HG02885 (cell line): ENCODE results near the gene PKN3.
A peak's percentile ranks its signal among the peaks of the same experiment; 100 is the strongest.

ENCODE experiments used
- ATAC-seq: cut with Tn5 transposase; IDR thresholded peaks from one replicate; pipeline ENCODE4 v1.9.1; 2021; ENCODE audit warnings: mild to moderate bottlenecking; ENCODE audit not compliant: unreplicated experiment, poor library complexity

The PKN3 gene

DNA sequence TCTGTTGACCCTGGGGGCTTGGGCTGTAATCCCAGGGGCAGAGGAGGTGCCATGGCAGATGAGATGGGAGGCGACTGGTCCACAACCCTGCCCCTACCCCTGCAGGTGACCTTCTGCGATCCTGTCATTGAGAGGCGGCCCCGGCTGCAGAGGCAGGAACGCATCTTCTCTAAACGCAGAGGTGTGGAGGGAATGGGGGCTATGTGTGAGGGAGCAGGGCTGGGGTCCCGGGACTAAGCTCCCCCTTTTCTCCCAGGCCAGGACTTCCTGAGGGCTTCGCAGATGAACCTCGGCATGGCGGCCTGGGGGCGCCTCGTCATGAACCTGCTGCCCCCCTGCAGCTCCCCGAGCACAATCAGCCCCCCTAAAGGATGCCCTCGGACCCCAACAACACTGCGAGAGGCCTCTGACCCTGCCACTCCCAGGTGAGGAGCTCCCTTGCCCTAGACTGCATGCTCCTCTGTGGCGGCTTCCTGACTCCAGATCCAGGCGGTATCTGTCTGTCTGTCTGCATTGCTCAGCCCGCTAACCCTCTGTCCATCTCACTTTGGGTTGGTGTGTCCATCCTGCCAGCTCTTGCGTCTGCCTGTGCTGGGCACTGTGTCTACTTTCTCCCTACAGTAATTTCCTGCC, 11.8 kb downstream of the PKN3 start:
- ATAC-seq = no peak

DNA sequence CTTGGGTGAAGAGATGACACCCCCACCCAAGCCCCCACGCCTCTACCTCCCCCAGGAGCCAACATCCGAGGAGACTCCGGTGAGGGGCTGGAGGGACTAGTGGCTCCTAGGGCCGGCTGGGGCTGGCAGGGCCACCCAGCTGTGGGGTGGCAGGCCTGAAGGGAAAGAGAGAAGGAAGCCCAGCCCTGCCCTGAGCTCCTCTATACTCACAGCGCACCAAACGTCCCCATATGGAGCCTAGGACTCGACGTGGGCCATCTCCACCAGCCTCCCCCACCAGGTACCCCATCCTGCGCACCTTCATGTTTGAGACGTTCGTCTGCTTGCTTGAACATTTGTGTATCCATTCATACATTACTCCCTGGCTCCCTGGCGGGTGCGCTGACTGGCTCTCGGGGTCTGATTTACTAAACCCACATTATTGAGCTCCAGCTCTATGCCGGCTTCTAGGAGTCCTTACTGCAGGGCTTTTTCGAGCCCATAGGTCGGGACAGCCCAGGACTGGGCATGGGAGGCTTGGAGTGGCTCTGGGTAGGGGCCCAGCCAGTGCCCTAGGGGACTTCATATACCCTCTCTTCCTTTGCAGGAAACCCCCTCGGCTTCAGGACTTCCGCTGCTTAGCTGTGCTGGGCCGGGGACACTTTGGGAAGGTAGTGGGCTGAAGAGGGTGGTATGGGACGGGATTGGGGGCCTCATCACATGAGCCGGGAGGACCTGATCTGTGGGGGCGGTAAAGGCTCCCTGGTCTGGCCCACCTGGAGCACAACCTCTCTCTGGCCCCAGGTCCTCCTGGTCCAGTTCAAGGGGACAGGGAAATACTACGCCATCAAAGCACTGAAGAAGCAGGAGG, 12.5 kb downstream of the PKN3 start:
- ATAC-seq = no peak

DNA sequence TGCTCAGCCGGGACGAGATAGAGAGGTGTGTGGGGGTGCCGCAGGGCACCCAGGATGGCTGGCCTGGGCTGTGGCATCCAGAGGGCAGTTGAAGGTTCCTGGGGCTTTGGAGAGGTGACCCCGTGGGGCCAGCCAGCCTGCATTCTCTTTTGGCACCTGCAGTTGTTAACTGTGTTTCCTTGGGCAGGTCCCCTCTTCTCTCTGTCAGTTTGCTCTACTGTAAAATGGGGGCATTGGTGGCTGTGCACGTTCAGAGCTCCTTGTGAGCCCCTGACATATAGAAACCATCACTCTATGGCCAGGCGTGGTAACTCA, 13.1 kb downstream of the PKN3 start:
- no peak for ATAC-seq

DNA sequence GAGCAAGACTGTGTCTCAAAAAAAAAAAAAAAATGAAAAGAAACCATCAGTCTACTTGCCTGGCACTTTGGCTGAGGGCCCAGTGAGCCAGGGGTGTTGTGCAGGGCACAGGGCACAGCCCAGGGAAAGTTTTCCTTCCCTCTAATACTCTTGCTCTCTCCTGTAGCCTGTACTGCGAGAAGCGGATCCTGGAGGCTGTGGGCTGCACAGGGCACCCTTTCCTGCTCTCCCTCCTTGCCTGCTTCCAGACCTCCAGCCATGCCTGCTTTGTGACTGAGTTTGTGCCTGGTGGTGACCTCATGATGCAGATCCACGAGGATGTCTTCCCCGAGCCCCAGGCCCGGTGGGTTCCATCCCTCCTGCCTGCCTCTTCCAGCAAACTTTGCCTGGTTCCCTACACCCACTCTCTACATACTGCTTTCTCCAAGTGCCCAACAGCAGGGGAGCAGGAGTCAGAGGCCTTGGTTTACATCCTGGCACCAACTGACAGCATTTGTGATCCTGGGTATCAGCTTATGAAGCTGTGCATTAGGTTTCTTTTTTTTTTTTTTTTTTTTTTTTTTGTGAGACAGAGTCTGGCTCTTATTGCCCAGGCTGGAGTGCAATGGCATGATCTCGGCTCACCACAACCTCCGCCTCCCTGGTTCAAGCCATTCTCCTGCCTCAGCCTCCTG, 14.4 kb downstream of the PKN3 start:
- ATAC-seq = no peak

DNA sequence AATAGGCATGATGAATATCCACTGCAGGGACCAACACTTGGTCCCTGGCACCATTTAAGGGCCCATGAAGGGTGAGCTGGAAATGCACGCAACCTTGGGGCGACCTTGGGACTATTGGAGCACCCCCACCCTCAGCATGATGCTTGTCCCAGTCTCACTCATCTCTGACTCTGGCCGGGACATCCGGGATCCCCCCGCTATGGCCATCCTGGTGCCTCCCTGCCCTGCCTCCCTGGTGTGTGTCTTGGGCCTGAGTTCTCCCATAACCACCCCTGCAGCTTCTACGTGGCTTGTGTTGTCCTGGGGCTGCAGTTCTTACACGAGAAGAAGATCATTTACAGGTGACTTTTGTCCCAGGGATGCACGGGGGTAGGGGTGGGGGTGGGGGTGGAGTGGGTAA, 15.7 kb downstream of the PKN3 start:
- ATAC-seq = no peak

DNA sequence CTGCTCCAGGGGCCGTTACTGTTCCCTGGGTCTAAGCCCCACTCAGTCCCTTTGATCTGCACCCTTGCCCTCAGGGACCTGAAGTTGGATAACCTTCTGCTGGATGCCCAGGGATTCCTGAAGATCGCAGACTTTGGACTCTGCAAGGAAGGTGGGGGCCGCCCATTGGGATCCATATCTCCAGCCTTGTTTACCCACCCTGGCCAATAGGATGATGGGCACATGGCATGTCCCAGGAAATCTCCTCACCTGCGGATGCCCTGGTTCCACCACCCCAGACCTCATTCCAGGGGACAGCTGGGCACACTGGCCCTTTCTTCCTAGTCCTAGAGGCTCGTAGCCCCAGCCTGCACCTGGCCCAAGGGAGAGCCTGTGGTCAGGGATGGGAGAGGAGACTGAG, 16.2 kb downstream of the PKN3 start:
- no peak for ATAC-seq

DNA sequence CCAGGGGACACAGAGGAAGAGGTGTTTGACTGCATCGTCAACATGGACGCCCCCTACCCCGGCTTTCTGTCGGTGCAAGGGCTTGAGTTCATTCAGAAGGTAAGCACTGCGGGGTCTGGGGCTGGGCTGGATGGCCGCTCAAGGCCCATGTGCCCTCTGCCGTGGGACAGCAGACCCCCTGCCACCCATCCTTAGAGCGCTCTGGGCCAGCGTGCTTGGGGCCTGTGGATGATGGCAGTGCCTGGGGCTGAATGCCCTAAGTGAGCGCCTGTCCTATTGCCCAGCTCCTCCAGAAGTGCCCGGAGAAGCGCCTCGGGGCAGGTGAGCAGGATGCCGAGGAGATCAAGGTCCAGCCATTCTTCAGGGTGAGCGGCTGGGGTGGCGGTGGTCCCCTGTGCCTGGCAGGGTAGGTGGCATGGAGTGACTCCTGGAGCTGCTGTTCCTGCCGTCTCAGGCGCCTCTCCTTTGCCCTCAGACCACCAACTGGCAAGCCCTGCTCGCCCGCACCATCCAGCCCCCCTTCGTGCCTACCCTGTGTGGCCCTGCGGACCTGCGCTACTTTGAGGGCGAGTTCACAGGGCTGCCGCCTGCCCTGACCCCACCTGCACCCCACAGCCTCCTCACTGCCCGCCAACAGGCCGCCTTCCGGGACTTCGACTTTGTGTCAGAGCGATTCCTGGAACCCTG, 17.8 kb downstream of the PKN3 start:
- no peak for ATAC-seq

DNA sequence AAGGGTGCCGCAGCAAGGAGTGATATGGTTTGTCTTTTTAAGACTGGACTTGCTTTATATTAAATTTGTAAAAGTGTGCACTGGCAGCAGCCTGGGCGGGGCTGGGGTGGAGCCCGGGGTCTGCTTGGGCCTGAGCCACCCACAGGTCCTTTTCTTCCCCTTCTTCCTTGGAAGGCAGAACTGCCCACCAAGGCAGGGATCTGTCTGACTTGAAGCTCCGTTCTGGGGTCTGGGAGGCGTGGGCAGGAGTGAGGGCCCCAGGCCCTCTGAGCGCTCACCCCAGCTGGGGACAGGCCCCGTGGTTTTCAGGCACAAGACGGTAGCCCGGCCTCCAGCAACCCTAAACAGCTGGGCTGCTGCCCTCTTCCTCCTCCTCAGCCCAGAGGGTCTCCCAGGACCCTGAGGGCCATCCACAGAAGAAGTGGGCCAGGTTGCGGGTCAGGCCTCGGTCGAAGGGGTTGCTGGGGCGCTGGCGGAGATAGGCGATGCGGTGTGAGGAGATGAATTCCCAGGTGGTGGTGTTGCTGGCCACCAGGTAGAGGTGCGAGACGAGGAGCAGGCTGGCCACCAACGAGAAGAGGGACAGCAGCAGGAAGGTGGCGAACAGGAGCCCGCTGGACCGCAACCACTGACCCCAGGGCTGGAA, 18.7 kb downstream of the PKN3 start:
- no peak for ATAC-seq

DNA sequence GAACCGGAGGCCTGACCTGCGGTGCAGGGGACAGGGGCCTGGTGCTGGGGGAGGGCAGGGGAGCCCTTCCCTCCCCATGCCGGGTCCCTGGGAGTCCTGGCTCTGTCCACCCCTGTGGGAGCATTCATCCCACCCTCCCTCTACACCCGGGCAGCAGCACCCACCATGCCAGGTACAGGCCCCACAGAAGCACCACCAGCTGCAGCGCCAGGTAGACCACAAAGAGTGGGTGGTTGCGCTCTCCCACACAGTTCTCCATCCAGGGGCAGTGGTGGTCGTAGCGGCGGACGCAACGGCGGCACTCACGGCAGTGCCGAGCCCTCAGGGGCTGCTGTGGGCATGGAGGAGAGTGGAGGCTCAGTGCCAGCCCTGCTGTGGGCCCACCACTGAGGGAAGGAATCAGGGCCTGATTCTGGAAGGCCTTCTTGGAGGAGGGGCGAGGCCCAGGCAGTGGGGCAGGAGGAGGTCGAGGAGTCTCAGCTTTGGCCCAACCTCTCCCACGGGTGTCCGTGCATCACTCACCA, 19.2 kb downstream of the PKN3 start:
- no peak for ATAC-seq

DNA sequence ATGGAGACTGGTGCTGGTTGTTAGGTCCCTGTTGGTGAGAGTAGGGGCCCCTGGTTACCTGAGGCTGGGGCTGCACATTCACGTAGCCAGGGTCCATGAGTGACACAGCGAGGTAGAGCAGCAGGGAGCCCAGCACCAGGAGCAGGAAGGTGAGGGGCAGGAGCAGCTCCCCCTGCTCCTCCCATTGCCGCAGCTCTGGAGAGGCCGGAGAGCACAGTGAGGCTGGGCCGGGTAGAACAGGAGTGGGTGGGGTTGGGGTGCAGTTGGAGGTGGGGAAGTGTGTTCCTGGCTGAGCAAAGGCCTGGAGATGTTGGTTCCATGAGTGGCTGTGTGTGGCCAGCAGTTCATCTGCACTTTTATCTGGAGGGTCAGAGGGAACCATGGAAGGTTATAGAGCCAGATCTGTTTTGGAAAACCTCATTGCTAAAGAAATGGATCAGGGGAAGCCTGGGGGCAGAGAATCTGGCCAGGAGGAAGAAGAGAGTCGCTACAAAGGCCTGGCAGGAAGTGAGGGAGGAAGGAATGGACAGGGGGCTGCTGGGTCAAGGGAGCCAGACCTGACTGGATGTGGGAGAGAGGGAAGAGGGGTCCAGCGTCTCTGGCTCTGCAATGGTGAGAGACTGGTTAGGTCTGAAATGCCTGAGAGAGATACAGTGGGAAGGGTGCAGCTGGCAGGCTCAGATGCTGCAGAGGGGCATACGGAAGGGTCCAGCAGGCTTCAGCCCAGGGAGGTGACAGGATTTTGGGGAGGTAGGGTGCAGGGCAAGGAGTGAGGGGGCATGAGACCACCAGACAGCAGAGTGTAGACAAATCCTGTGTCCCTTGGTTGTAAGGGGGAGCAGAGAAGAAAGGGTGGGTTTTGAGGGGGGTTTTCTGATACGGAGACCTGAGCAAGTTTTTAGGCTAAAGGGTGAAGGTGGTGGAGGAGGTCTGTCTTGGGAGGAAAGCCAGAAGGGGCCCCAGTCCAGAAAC, 20.4 kb downstream of the PKN3 start:
- ATAC-seq = no peak

DNA sequence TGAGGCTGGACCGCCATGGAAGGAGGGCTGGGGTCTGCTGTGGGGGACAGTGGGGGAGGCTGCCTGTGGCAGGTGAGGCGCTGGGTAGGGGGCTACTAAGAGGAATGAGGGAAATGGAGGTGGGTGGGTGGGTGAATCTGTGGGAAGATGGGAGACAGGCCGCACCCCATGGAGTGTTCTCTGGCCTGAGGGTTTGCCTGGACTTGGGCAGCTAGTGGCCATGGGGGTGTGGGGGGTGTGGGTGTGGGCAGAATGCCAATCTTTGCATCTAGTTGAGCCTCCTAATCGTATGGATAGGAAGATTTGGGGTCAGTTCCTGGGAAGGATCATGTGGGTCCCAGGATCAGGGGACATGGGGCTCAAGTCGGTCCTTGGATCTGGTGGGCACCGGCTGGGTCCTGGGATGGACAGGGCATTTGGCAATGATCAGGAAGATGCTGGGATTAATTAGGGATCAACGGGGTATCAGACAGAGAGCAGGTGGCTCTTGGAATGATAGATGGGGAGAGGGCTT, 21.1 kb downstream of the PKN3 start:
- ATAC-seq = no peak

DNA sequence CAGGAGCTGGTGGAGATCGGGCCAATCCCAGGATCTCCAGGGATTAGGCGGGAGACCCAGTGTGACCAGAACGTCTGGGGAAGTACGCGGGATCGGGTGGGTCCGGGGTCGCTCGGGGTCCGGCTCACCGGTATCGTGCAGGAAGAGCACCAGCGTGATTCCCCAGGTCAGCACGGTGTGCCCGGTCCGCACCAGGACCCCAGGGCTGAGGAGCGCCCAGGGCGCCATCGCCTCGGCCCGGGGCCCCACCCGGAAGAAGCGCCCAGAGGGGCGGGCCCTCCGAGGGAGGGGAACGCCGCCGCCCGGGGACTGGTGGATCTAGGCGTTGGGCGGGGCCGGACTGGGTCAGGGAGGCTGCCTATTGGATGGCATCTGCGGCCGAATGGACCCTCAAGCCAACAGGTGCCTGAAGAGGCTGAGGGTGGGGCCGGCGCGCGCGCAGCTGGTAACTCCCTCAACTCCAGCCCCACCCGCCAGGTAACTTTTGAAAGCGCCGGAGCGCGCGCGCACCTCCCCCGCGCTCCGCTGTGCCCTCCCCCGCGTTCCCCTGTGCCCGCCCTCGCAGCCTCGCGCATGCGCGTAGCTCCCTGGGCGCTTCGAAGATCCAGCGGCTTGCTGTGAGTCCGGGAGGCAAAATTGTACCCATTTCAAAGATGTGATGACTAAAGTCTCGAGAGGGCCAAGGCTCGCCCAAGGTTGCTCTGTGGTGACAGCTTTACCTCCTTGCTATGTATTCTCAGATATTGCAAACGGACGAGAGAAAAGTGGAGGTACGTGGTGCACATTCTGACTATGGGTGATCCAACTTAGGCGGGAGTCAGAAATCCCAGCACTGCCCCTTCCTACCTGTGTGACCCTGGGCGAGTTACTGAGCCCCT, 21.8 kb downstream of the PKN3 start, which contains the start of gene ZDHHC12:
Gene ZDHHC12 (minus strand): TSS at position 262 of the 878 bp plus-strand sequence. CDS start 34 bp downstream, at position 228.
- peak; percentile 97 for ATAC-seq

DNA sequence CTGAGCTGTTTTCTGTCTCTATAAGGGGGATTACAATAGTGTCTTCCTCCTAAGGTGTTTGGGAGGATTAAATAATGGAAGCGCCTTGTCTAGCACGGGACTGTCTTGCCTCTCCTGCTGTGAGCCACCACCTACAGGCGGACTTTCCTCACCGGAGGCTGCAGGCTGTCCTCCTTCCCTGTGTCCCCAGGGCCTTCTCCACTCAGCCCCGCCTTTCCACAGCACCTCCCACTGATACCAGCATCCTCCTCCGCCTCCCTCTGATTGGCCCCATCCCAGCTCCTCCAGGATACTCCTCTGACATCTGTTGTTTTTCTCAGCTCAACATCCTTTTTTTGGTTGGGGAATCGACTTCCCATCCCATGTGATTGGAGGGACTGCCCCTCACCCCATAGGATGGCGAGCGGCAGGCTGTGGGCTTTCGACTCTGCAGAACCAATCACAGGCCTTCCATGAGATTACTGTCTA, 22.5 kb downstream of the PKN3 start:
- no peak for ATAC-seq

DNA sequence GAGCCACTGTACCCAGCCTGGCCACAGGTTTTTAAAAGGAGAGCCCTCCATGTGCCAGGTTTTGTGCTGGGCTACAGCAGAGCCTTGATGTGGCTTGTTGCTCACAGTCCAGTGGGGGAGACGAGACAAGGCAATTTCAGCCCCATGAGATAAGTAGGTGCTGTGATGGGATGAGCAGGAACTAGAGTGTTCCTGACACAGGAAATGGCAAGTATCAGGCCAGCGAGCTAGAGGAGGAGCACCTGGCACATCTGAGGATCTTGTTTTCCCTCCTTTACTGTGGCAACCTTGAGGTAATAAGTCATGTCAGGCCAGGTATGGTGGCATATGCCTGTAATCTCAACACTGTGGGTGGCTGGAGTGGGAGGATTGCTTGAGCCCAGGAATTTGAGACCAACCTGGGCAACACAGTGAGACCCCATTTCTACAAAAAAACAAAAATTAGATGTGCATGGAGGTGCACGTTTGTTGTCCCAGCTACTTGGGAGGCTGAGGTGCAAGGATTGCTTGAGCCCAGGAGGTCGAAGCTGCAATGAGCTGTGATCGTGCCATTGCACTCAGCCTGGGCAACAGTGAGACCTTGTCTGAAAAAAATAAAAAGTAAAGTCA, 25.4 kb downstream of the PKN3 start:
- ATAC-seq = no peak

DNA sequence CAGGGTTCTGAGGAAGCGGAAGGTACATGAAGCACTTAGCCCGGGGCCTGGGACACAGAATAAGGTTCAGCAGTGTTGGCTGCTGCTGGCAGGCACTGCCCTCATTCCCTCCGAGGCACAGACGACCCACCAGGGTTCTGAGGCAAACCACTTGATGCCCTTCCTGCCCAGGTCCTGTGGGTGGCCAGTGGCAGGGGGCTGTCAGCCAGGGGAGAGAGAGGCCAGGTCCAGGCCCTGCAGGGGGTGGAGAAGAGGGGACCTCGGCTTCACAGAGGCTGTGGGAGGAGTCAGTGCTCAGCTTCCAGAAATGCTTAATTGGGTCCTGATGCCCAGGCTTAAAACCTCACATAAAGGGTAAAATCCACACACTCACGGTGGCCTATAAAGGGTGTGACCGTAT, 26.0 kb downstream of the PKN3 start:
- ATAC-seq = no peak

DNA sequence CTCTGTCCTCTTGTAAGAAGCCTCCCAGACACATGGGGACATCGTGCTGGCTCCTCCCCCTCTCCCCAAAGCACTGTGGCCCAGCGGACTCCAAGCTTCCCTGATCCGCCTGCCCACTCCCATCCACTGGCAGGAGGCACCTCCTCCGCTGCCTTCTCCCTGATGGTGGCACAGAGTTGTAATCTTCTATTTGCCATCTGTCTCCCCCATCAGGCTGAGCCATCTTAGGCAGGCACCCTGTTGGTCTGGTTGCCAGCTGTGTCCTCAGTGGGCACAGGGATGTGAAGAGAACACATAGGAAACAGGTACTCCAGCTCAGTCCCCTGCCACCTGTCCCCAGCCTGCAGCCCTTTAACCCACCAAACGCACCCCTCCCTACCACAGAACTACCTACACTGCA, 27.0 kb downstream of the PKN3 start:
- no peak for ATAC-seq

DNA sequence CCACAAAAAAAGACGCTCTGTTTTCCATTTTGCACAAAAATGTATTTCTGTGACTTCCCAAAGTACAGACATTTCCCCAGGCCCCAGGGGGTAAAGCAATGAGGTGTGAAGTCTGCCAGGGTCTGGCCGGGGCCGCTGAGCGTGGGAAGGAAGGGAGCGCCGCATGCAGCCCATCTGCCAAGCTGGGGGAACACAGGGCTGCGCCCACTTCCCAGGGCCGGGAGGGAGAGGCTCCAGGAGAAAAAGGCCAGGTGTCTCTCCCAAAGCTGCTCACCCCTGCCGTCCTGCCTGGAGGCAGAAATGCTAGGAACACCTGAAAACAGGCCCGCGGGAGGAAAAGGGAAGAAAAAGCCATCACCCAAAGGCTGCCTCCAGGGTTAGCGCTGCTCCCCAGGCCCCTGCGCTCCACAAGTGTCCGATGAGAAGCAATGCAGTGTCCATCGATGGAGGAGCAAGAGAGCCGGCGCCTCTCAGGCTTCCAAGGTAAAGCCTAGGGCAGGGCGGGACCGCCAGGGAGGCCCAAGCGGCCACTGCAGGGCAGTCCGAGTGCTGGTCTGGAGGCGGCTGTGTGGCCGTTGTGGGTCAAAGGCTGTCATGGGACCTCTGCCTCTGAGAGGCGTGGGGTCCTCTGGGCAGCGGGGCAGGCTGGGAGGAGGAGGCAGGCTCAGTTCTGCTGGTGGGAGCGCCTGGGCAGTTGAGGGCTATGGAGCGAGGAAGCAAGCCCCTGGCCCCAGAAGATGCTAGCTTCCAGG, 27.6 kb downstream of the PKN3 start:
- no peak for ATAC-seq
